Right cardiac atrium (tissue), 5 donors: Measurements from ENCODE around the gene FBXO48. TPM values are rescaled to one million over a fixed set of nuclear protein-coding genes. Genes with fewer than 3 reads are reported as not detected.

Experiments used
- ATAC-seq, 2 donors: fragments of 200-7000 bp; cut with Tn5 transposase; one replicate each; pipeline versions ENCODE4 v1.8.0 to v1.9.1; 2020; ENCODE audit warnings: moderate library complexity in 2 of 2, mild to moderate bottlenecking in 1 of 2
- DNase-seq, 3 donors: peaks; one replicate each; pipeline ENCODE4 v3.0.0-alpha.2; 2020
- H3K27ac ChIP-seq: one replicate; pipeline ENCODE4 v1.5.1; 2013; ENCODE audit warnings: mild to moderate bottlenecking, low read length, control low read depth, moderate library complexity
- H3K27me3 ChIP-seq: one replicate; pipeline ENCODE4 v1.6.1; 2013; ENCODE audit not compliant: control insufficient read depth, insufficient read depth
- H3K4me1 ChIP-seq: one replicate; pipeline ENCODE4 v1.6.1; 2013; ENCODE audit warnings: low read length; ENCODE audit not compliant: control insufficient read depth, insufficient read depth
- H3K4me3 ChIP-seq: one replicate; pipeline ENCODE4 v1.5.1; 2013; ENCODE audit warnings: low read length, control low read depth
- H3K9me3 ChIP-seq: one replicate; pipeline ENCODE4 v1.6.1; 2013; ENCODE audit warnings: low read length; ENCODE audit not compliant: control insufficient read depth
- WGBS: extraction: QIAGEN DNeasy Blood & Tissue Kit; methylation state at CpG from one replicate; pipeline ENCODE4 v1.1.7; 2013; 5-methylcytosine and 5-hydroxymethylcytosine counted together
- intact Hi-C, 4 donors: fragments of 100-400 bp; cut with DNase I; formaldehyde crosslinking; loops; one replicate each; pipeline versions ENCODE4 v1.11.0 to v1.14.0; 2022 to 2023
- polyA plus RNA-seq: library from polyadenylated mRNA; stranded (reverse); fragments of 200-250 nt; gene quantifications from one replicate; pipeline ENCODE4 v1.2.3, GENCODE V29; 2013
- total RNA-seq, 4 donors: library from RNA; stranded (reverse); fragmentation: NEBNext Ultra II Directional; extraction: Animal tissue kit (Norgen Biotek cat#: 25700); gene quantifications; one replicate each; pipeline ENCODE4 v1.2.1, GENCODE V29; 2021
- donor health status: healthy with polysubstance abuse.
- donor health status: DM: no; HTN: yes; CAD: no.
- donor health status: DM: no; HTN: no; CAD: no.
- donor health status: DM: no; HTN: yes; CAD: no; lungs with severe emphysema.
- donor health status: DM: yes; HTN: yes; CAD: no.

FBXO48 gene
- total and polyA plus RNA-seq, 5 donors = 0.42 to 1.1 (median 0.94) TPM

GRCh38 chr2:68425503-68425902 is 41.6 kb downstream of the FBXO48 start:
- H3K27ac ChIP-seq = no peak overlapping the region
- peaks cover 3% of the 10 kb centered on the region for H3K4me1 ChIP-seq
- no peaks in the 10 kb centered on the region for H3K9me3 ChIP-seq
- intact Hi-C loops = no loop called here
- H3K4me3 ChIP-seq = no peak overlapping the region
- H3K27me3 ChIP-seq = no peaks in the 10 kb centered on the region
- DNase-seq = no peak
- no peak for ATAC-seq
- WGBS = 85% methylated on average over 3 of the region's 3 CpGs

- WGBS = 67% methylated on average over 2 of the region's 2 CpGs
- Histone ChIP-seq H3K27ac (no peak overlapping the region), H3K27me3 (no peaks in the 10 kb centered on the region), H3K4me1 (peaks cover 3% of the 10 kb centered on the region), H3K4me3 (no peak overlapping the region), H3K9me3 (no peaks in the 10 kb centered on the region)
- DNase-seq (no peak), ATAC-seq (no peak)
- intact Hi-C loops = no loop called here
Observed at GRCh38 chr2:68423966-68424650, 43.0 kb downstream of the FBXO48 start.

GRCh38 chr2:68420254-68420910 is 46.7 kb downstream of the FBXO48 start:
- intact Hi-C loops = no loop called here
- no peaks in the 10 kb centered on the region for H3K27me3 ChIP-seq
- WGBS = 52% methylated on average over 3 of the region's 3 CpGs
- peaks cover 4% of the 10 kb centered on the region for H3K4me1 ChIP-seq
- H3K27ac ChIP-seq = no peak overlapping the region
- ATAC-seq (no peak), DNase-seq (no peak)
- no peaks in the 10 kb centered on the region for H3K9me3 ChIP-seq
- no peak overlapping the region for H3K4me3 ChIP-seq

GRCh38 chr2:68418855-68419254 is 48.2 kb downstream of the FBXO48 start:
- Histone ChIP-seq H3K4me1 (peaks cover 4% of the 10 kb centered on the region), H3K27ac (no peak overlapping the region), H3K9me3 (no peaks in the 10 kb centered on the region), H3K4me3 (no peak overlapping the region), H3K27me3 (no peaks in the 10 kb centered on the region)
- ATAC-seq = no peak
- 84% methylated on average over 3 of the region's 3 CpGs for WGBS
- no peak for DNase-seq
- intact Hi-C loops = no loop called here

- Histone ChIP-seq H3K27me3 (no peaks in the 10 kb centered on the region), H3K4me3 (no peak overlapping the region), H3K9me3 (no peaks in the 10 kb centered on the region), H3K4me1 (peaks cover 4% of the 10 kb centered on the region), H3K27ac (no peak overlapping the region)
- 52% methylated on average over 1 of the region's 1 CpG for WGBS
- DNase-seq (no peak), ATAC-seq (no peak)
- intact Hi-C loops = no loop called here
Observed at GRCh38 chr2:68418419-68418818, 48.7 kb downstream of the FBXO48 start.

- H3K9me3 ChIP-seq = no peaks in the 10 kb centered on the region
- H3K4me1 ChIP-seq = peaks cover 4% of the 10 kb centered on the region
- DNase-seq = no peak
- no peak overlapping the region for H3K27ac ChIP-seq
- no peaks in the 10 kb centered on the region for H3K27me3 ChIP-seq
- ATAC-seq = no peak
- no peak overlapping the region for H3K4me3 ChIP-seq
- WGBS = 88% methylated on average over 1 of the region's 1 CpG
- intact Hi-C loops = no loop called here
Observed at GRCh38 chr2:68417926-68418325, 49.2 kb downstream of the FBXO48 start.

GRCh38 chr2:68416081-68416675 is 50.9 kb downstream of the FBXO48 start:
- ATAC-seq (peak in 1 of 2 donors; percentile 33), DNase-seq (peak in 1 of 3 donors; percentile 37)
- intact Hi-C loops = no loop called here
- H3K27ac ChIP-seq = no peak overlapping the region
- H3K4me1 ChIP-seq = peaks cover 4% of the 10 kb centered on the region
- H3K9me3 ChIP-seq = no peaks in the 10 kb centered on the region
- no peak overlapping the region for H3K4me3 ChIP-seq
- no peaks in the 10 kb centered on the region for H3K27me3 ChIP-seq
- 97% methylated on average over 9 of the region's 9 CpGs for WGBS

- intact Hi-C loops = no loop called here
- Histone ChIP-seq H3K4me3 (no peak overlapping the region), H3K4me1 (peaks cover 4% of the 10 kb centered on the region), H3K27ac (no peak overlapping the region), H3K9me3 (no peaks in the 10 kb centered on the region), H3K27me3 (no peaks in the 10 kb centered on the region)
- DNase-seq = no peak
- no peak for ATAC-seq
Observed at GRCh38 chr2:68415521-68415920, 51.6 kb downstream of the FBXO48 start.

GRCh38 chr2:68414876-68415275 is 52.2 kb downstream of the FBXO48 start:
- peak; percentile 57 to 66 for ATAC-seq

GRCh38 chr2:68414452-68414851 is 52.6 kb downstream of the FBXO48 start:
- Histone ChIP-seq H3K27me3 (no peaks in the 10 kb centered on the region), H3K4me3 (no peak overlapping the region), H3K27ac (no peak overlapping the region), H3K9me3 (no peaks in the 10 kb centered on the region), H3K4me1 (peaks cover 4% of the 10 kb centered on the region)
- intact Hi-C loops = no loop called here
- DNase-seq (no peak), ATAC-seq (no peak)

More at GRCh38 chr2:68414876-68415275, 52.2 kb downstream of the FBXO48 start:
- intact Hi-C loops = no loop called here
- DNase-seq = peak in 1 of 3 donors; percentile 52
- no peak overlapping the region for H3K4me3 ChIP-seq
- WGBS = 53% methylated on average over 3 of the region's 3 CpGs
- H3K27ac ChIP-seq = no peak overlapping the region
- no peaks in the 10 kb centered on the region for H3K27me3 ChIP-seq
- H3K9me3 ChIP-seq = no peaks in the 10 kb centered on the region
- H3K4me1 ChIP-seq = peaks cover 4% of the 10 kb centered on the region

GRCh38 chr2:68413466-68413865 is 53.6 kb downstream of the FBXO48 start:
- intact Hi-C loops = no loop called here
- Histone ChIP-seq H3K27me3 (no peaks in the 10 kb centered on the region), H3K9me3 (no peaks in the 10 kb centered on the region), H3K27ac (no peak overlapping the region), H3K4me3 (no peak overlapping the region), H3K4me1 (peaks cover 4% of the 10 kb centered on the region)
- WGBS = 62% methylated on average over 2 of the region's 2 CpGs
- peak in 1 of 2 donors; percentile 38 for ATAC-seq
- no peak for DNase-seq
